GM18502 (cell line): ENCODE data around the gene TXNDC12.
"Not testable (repeated sequence)": the region's sequence is repeated elsewhere in the genome, so short reads cannot be mapped to it uniquely, and the experiment has no call there.

Experiments
- ATAC-seq: cut with Tn5 transposase; IDR thresholded peaks from one replicate; pipeline ENCODE4 v1.9.1; 2021; ENCODE audit warnings: mild to moderate bottlenecking; ENCODE audit not compliant: unreplicated experiment, poor library complexity

TXNDC12 gene

GRCh38 chr1:52053862-52054261, 1.1 kb downstream of the TXNDC12 start:
- ATAC-seq = no peak

GRCh38 chr1:52049337-52049736, 5.7 kb downstream of the TXNDC12 start:
- ATAC-seq = not testable (repeated sequence)

GRCh38 chr1:52045666-52046195, 9.3 kb downstream of the TXNDC12 start:
- not testable (repeated sequence) for ATAC-seq

- ATAC-seq = no peak
These were observed 9.8 kb downstream of the TXNDC12 start for GRCh38 chr1:52045236-52045635.

- ATAC-seq = no peak
These were observed 13.3 kb downstream of the TXNDC12 start for GRCh38 chr1:52041551-52042185.

- ATAC-seq = no peak
These were observed 17.1 kb downstream of the TXNDC12 start for GRCh38 chr1:52037909-52038308.

GRCh38 chr1:52037402-52037814, 17.6 kb downstream of the TXNDC12 start:
- no peak for ATAC-seq

GRCh38 chr1:52034050-52034384, 21.0 kb downstream of the TXNDC12 start:
- ATAC-seq = no peak

- peak; percentile 91 for ATAC-seq
These were observed 21.6 kb downstream of the TXNDC12 start, which contains the start of gene KTI12 for GRCh38 chr1:52033190-52034049. Gene KTI12 (minus strand): TSS chr1:52033810. CDS start chr1:52033761, 49 bp downstream.

GRCh38 chr1:52032785-52033131, 22.2 kb downstream of the TXNDC12 start:
- peak; percentile 39 for ATAC-seq

- peak; percentile 32 for ATAC-seq
These were observed 22.7 kb downstream of the TXNDC12 start for GRCh38 chr1:52032124-52032784.

- not testable (repeated sequence) for ATAC-seq
These were observed 26.2 kb downstream of the TXNDC12 start for GRCh38 chr1:52028839-52029238.

- ATAC-seq = no peak
These were observed 26.7 kb downstream of the TXNDC12 start for GRCh38 chr1:52028328-52028727.

- no peak for ATAC-seq
These were observed 28.7 kb downstream of the TXNDC12 start for GRCh38 chr1:52026278-52026677.

GRCh38 chr1:52022133-52022532, 32.9 kb downstream of the TXNDC12 start:
- no peak for ATAC-seq

GRCh38 chr1:52008071-52008809, 46.8 kb downstream of the TXNDC12 start:
- ATAC-seq = no peak

GRCh38 chr1:52007215-52008002, 47.6 kb downstream of the TXNDC12 start:
- no peak for ATAC-seq

GRCh38 chr1:52006081-52006553, 48.9 kb downstream of the TXNDC12 start:
- not testable (repeated sequence) for ATAC-seq

GRCh38 chr1:52005548-52005947, 49.4 kb downstream of the TXNDC12 start:
- not testable (repeated sequence) for ATAC-seq
